NCI-H146 treated with DMSO at 0.1 percent for 48 hours (cell line): Measurements from ENCODE around the gene SLC30A3.
"Not testable (repeated sequence)": the region's sequence is repeated elsewhere in the genome, so short reads cannot be mapped to it uniquely, and the experiment has no call there.

Experiments used
- DNase-seq: peaks from one replicate; lab custom pipeline; 2025; ENCODE audit not compliant: unreplicated experiment; lab: John Stamatoyannopoulos, UW

The SLC30A3 gene

DNA sequence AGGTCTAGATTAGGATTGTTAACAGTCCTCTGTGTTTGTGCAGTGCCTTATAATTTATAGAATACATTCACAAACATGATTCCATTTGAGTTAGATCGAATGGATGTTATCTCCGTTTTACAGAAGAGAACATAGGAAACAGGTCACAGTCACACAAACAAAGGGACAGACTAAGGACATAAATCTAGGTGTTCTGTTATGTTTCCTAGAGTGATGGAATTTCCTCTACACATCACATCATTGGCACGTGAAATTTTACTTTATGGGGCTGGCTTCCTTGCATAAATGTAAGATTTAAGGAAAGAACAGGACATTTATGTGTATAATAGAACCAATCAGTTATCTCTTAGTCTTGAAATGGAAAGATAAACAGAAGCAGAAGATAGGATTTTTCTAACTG, 25.8 kb upstream of the SLC30A3 start:
- no peak for DNase-seq

- no peak for DNase-seq
These were observed 22.6 kb upstream of the SLC30A3 start for GRCh38 chr2:27285481-27285880.

- no peak for DNase-seq
These were observed 22.1 kb upstream of the SLC30A3 start for GRCh38 chr2:27284996-27285395.

GRCh38 chr2:27282892-27283291, 20.0 kb upstream of the SLC30A3 start:
- DNase-seq, result no peak

DNA sequence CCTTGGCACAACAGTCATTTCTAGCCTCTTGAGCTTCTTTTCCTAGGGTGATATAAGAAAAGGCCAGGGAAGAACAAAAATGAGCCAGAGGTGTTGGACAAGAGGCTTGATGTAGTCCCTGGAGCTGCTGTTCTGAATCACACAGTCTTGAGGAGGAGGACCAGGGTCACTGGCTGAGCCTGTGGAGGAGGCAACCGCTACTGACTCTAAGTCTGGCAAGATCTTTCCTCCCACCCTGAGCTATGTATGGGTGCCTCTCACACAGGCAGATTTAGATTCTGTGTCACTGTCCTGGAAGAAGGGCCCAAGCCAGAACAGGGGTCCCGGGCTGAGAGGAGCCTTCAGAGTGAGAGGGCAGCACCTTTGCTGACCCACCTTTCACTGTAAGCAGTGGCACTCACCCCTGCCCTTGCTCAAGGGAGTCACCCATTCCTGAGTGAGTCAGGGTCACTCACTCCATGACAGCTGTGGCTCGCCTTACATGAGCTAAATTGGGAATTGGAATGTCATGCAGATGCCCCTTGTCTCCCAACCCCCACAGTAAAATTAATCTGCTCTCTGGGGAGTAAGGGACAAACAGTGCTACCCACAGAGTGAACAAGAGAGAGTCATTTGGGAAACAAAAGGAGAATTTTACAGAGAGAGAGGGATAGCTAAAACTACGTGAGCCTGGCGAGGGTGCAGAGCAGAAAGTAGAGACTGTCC, 19.2 kb upstream of the SLC30A3 start, which contains the start of gene TRIM54:
Gene TRIM54, plus strand, starts transcription at position 575 of the 705 bp plus-strand sequence. CDS start 303 bp downstream, outside the sequence.
- no peak for DNase-seq

DNA sequence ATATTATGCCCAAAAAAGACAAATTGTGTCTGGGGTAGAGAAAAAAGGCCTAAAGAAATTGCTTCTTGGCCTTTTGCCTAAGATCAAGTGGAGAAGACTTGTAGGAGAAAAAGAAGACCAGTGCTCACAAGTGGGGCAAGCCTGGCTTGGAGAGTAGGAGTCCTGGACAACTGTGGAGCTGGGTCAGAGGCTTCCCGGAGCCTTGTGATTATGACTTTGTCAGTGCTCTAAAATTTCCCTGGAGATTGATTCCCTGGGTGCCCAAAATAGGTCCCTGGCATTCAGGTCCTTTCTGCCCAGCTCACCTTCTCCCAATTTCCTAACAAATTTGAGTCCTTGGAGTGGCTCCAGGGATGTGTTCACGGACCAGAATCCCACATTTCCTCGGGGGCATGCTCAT, 18.6 kb upstream of the SLC30A3 start:
- no peak for DNase-seq

- no peak for DNase-seq
These were observed 18.0 kb upstream of the SLC30A3 start for GRCh38 chr2:27280826-27281225.

- DNase-seq, result no peak
These were observed 15.2 kb upstream of the SLC30A3 start for GRCh38 chr2:27278010-27278409.

GRCh38 chr2:27275211-27276150, 12.6 kb upstream of the SLC30A3 start, which contains the start of gene DNAJC5G:
Gene DNAJC5G, plus strand, starts transcription at chr2:27275433. Its CDS starts 1,296 bp downstream, at chr2:27276729.
- no peak for DNase-seq

GRCh38 chr2:27272537-27273522, 10.0 kb upstream of the SLC30A3 start:
- DNase-seq, result not testable (repeated sequence)

- no peak for DNase-seq
These were observed 8.9 kb upstream of the SLC30A3 start for GRCh38 chr2:27271631-27272340.

- no peak for DNase-seq
These were observed 7.8 kb upstream of the SLC30A3 start for GRCh38 chr2:27270670-27271069.

DNA sequence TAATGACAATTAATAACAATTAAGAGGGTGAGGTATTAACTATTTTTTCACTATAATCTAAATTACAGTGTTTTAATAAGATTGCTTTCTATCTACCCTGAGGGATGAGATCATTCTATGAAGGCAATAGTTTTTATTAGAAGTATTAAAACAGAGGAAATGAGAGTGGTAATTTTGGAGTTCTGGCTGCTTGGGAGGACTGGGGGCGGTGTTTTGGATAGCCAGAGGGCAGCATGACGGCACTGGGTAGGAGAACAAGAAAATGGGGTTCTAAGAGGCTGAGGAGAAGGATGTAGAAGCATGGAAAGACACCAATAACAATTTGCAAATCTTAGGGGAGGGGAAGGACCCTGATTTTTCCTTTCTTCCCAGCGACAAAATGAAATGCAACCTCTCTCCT, 7.3 kb upstream of the SLC30A3 start:
- DNase-seq, result no peak

- not testable (repeated sequence) for DNase-seq
These were observed 5.4 kb upstream of the SLC30A3 start for GRCh38 chr2:27268296-27268695.

DNA sequence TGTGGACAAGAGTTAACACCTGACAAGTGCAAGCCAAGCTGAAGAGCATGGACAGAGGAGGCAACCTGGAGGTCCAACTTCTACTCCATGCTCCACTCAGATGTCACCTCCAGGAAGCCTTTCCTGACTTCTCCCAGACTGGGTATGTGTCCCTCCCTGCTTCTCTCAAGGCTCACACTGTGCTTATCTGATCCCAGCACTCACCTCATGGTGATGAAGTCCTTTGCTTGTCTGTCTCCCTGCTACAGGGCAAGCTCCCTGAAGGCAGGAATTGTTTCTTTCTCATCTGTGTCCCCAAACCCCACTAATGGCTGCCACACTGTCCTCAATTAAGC, 2.7 kb upstream of the SLC30A3 start:
- DNase-seq, result no peak

GRCh38 chr2:27264753-27265535, 2.1 kb upstream of the SLC30A3 start:
- peak; percentile 30 for DNase-seq

DNA sequence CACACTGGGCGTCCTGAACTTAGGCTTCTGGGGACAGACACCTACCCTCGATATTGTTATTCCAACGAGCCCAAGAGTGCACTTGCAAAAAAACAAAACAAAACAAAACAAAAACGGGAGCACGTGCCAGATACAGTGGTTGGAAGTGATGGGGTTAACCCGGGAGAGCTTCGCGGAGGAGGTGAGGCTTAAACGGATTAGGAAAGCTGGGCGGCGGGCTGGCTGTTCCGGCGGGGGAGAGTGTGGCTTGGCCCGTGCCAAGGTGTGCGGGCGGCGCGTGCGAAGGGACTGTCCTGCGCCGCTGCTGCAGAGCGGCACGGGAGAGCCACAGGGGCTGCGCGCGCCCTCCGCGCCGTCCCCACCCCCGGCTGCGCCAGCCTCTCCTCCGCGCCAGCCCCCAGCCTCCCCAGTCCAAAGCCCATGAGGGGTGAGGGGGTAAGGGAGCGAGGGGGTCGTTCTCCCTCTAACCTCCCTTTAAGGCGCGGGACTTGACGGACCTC, 1.5 kb upstream of the SLC30A3 start:
- DNase-seq, result no peak

DNA sequence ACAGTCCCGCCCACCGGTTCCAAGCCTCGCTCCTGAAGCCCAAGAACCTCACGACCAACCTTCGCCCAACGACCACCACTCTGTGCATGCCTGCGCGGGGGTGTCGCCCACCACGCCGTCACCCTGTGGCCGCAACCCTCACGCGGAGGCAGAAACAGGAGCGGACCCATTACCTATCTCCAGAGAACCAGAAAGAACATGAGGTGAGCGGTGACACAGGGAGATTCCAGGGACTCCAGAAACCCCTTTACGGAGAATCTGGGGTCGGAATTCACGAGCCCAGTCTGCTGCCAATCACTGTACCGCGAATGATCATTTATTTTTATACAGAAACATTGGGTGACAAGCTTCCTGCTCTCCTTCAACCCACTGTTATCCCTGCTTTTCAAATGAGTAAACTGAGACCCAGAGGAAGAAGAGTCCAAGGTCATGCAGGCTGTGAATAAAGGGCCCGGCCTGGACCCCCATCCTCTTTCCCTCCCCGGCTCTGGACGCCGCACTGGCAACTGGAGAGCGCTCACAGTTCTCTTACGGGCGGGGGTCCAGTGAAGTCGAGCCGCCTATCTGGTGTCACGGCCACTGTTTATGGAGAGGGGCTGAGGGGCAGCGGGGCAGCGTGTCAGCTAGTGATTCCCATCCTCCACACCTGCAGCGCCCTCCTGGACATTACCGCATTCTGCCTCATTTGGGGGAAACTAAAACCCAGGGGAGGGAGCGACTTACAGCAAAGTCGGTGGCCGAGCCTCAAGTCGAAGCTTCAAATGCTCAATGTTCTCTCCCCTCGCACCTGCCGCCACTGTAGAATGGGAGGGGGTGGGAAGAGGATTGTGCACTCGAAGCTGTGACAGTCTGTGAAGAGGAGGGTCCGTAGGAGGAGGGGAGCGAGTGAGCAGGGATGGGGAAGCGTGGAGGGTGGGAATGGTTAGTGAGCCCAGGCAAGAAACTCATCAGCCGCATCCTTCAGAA, 723 bp upstream of the SLC30A3 start:
- DNase-seq, result peak; percentile 27
